Activated CD8-positive, alpha-beta T cell treated with anti-CD3 and anti-CD28 coated beads for 36 hours (primary cell): Measurements from ENCODE around the gene POLDIP2. TPM values are rescaled to one million over a fixed set of nuclear protein-coding genes. Genes with fewer than 3 reads are reported as not detected.
A peak's percentile ranks its signal among the peaks of the same experiment; 100 is the strongest.

Experiments used
- ATAC-seq: fragments of 200-7000 bp; cut with Tn5 transposase; one replicate; pipeline ENCODE4 v1.10.0; 2021; ENCODE audit warnings: mild to moderate bottlenecking, moderate library complexity
- CTCF ChIA-PET: fragments of 350-600 bp; sonication (Branson Sonifier 250); formaldehyde crosslinking; loops from one replicate; lab custom pipeline; 2021; ENCODE audit warnings: antibody characterized with exemption; lab: Charles Lee
- POLR2A ChIA-PET: fragments of 350-600 bp; sonication (Branson Sonifier 250); formaldehyde crosslinking; loops from one replicate; lab custom pipeline; 2021; ENCODE audit warnings: antibody characterized with exemption; lab: Charles Lee
- DNase-seq: peaks from one replicate; pipeline ENCODE4 v3.0.0-alpha.2; 2020
- H3K27ac Mint-ChIP-seq: one replicate; pipeline ENCODE4 v1.8.0; 2021; ENCODE audit warnings: mild to moderate bottlenecking, mixed read lengths
- H3K27me3 Mint-ChIP-seq: one replicate; pipeline ENCODE4 v1.8.0; 2021; ENCODE audit warnings: mixed read lengths
- H3K36me3 Mint-ChIP-seq: one replicate; pipeline ENCODE4 v1.8.0; 2021; ENCODE audit warnings: low read depth, mixed read lengths
- H3K4me1 Mint-ChIP-seq: one replicate; pipeline ENCODE4 v1.8.0; 2021; ENCODE audit warnings: low read depth, mixed read lengths
- H3K4me3 Mint-ChIP-seq: one replicate; pipeline ENCODE4 v1.8.0; 2021; ENCODE audit warnings: mild to moderate bottlenecking, moderate library complexity, mixed read lengths
- H3K9me3 Mint-ChIP-seq: one replicate; pipeline ENCODE4 v1.8.0; 2021; ENCODE audit warnings: mixed read lengths
- intact Hi-C: fragments of 100-400 bp; cut with micrococcal nuclease; formaldehyde crosslinking; loops from one replicate; pipeline ENCODE4 v1.10.0; 2022
- total RNA-seq, 2 experiments: library from RNA; stranded (reverse); gene quantifications; one replicate each; pipeline ENCODE4 v1.2.3, GENCODE V29; 2021
- TF ChIP-seq, protein P1 (sequence below): fragments of 200-600 bp; IDR thresholded peaks from one replicate; pipeline ENCODE4 v1.8.0; 2022; ENCODE audit warnings: antibody characterized with exemption, mild to moderate bottlenecking

Gene POLDIP2
- total RNA-seq, 2 experiments from 2014 or later = 87.6 to 88.7 TPM

GRCh38 chr17:28317099-28317965 is 40.0 kb downstream of the POLDIP2 start:
- H3K27me3 Mint-ChIP-seq = no peaks in the 10 kb centered on the region
- H3K4me1 Mint-ChIP-seq = peaks cover 32% of the 10 kb centered on the region
- ChIA-PET CTCF (interaction anchor here (1.5 kb wide), 1 partner anchor 19 kb away, joined by 4 read pairs; no protein-coding TSS in a partner anchor), POLR2A (interaction anchor here (0.6 to 4.7 kb wide), 9 partner anchors 12 to 937 kb away, joined by 3 to 51 read pairs (median 4); partner anchors contain the start of genes IFT20, POLDIP2 and TNFAIP1)
- H3K9me3 Mint-ChIP-seq = no peaks in the 10 kb centered on the region
- intact Hi-C loops = no loop called here
- TF ChIP-seq, protein P1, sequence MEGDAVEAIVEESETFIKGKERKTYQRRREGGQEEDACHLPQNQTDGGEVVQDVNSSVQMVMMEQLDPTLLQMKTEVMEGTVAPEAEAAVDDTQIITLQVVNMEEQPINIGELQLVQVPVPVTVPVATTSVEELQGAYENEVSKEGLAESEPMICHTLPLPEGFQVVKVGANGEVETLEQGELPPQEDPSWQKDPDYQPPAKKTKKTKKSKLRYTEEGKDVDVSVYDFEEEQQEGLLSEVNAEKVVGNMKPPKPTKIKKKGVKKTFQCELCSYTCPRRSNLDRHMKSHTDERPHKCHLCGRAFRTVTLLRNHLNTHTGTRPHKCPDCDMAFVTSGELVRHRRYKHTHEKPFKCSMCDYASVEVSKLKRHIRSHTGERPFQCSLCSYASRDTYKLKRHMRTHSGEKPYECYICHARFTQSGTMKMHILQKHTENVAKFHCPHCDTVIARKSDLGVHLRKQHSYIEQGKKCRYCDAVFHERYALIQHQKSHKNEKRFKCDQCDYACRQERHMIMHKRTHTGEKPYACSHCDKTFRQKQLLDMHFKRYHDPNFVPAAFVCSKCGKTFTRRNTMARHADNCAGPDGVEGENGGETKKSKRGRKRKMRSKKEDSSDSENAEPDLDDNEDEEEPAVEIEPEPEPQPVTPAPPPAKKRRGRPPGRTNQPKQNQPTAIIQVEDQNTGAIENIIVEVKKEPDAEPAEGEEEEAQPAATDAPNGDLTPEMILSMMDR = no peak
- H3K4me3 Mint-ChIP-seq = peak overlapping the region; percentile 96
- H3K36me3 Mint-ChIP-seq = peaks cover 23% of the 10 kb centered on the region
- DNase-seq = no peak
- ATAC-seq = no peak
- peak overlapping the region; percentile 70 for H3K27ac Mint-ChIP-seq

DNA sequence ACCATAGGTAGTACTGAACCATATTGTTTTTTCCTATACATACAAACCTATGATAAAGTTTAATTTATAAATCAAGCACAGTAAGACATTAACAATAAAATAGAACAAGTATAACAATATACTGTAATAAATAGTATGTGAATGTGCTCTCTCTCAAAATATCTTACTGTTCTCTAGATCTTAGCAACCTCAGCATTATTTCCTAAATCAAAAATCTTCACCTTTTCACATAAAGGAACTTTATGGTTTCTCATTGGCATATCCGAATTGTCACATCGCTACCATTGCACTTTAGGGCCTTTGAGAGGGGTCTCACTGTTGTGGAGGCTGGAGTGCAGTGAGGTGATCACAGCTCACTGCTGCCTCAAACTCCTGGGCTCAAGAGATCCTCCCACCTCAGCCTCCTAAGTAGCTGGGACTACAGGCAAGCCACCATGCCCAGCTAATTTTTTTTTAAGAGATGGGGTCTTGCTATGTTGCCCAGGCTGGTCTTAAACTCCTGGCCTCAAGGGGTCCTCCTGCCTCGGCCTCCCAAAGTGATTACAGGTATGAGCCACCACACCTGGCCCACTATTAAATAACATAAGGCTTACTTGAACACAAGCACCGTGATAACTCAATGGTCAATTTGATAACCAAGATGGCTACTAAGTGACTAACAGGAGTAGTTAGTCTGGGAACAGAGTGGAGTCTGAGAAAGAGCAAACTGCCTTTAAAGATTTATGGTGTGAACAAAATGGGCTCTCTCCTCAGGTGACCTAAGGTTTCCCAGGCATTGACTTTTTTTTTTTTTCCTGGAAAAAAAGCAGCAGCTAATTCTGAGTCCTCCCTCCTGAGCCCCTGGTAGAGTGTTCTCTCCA is 41.3 kb downstream of the POLDIP2 start:
- Mint-ChIP-seq H3K4me3 (no peak overlapping the region), H3K27ac (no peak overlapping the region), H3K9me3 (no peaks in the 10 kb centered on the region), H3K4me1 (peaks cover 26% of the 10 kb centered on the region), H3K36me3 (peaks cover 16% of the 10 kb centered on the region), H3K27me3 (no peaks in the 10 kb centered on the region)
- TF ChIP-seq, protein P1 = no peak
- intact Hi-C loops = no loop called here
- ATAC-seq (no peak), DNase-seq (no peak)
- POLR2A ChIA-PET = interaction anchor here (1.4 kb wide), 1 partner anchor 19 kb away, joined by 4 read pairs; the partner anchor contains the start of gene IFT20
- CTCF ChIA-PET = interaction anchor here (2.5 kb wide), 1 partner anchor 65 kb away, joined by 5 read pairs; no protein-coding TSS in a partner anchor

DNA sequence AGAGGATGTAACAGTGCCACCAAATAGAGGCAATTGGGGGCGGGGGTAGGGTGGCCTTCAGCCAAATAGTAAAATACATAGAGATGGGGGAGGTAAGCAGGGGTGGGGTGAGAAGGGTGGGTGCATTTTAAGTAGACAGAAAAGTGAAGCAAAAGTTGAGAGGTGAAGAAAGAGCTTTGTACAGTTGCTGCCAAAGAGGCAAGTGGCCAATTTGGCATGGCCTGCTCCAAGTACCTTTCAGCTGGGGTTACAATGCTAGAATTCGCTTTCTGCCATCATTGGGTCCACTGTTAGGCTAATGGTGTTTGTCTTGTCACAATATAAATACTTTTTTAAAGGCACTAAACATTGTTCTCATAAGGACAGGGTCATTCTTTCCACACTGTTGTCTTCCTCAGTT is 43.5 kb downstream of the POLDIP2 start:
- CTCF ChIA-PET = interaction anchor here (2.5 kb wide), 1 partner anchor 63 kb away, joined by 5 read pairs; no protein-coding TSS in a partner anchor
- POLR2A ChIA-PET = no interaction called here
- Mint-ChIP-seq H3K9me3 (no peaks in the 10 kb centered on the region), H3K36me3 (no peaks in the 10 kb centered on the region), H3K27ac (no peak overlapping the region), H3K27me3 (no peaks in the 10 kb centered on the region), H3K4me1 (peaks cover 16% of the 10 kb centered on the region), H3K4me3 (no peak overlapping the region)
- DNase-seq = no peak
- intact Hi-C loops = no loop called here
- ATAC-seq = no peak
- TF ChIP-seq, protein P1 = no peak

GRCh38 chr17:28306954-28307401 is 50.3 kb downstream of the POLDIP2 start:
- H3K27ac Mint-ChIP-seq = no peak overlapping the region
- CTCF ChIA-PET = interaction anchor here (0.8 kb wide), 1 partner anchor 19 kb away, joined by 3 read pairs; no protein-coding TSS in a partner anchor

More at GRCh38 chr17:28306954-28307401, 50.3 kb downstream of the POLDIP2 start:
- no peaks in the 10 kb centered on the region for H3K36me3 Mint-ChIP-seq
- ATAC-seq = no peak
- peaks cover 19% of the 10 kb centered on the region for H3K27me3 Mint-ChIP-seq
- H3K9me3 Mint-ChIP-seq = no peaks in the 10 kb centered on the region
- intact Hi-C loops = no loop called here
- H3K4me1 Mint-ChIP-seq = no peaks in the 10 kb centered on the region
- no peak for DNase-seq
- no peak overlapping the region for H3K4me3 Mint-ChIP-seq
- POLR2A ChIA-PET = no interaction called here
- TF ChIP-seq, protein P1 = no peak
